ENCODE measurements around the gene EME1.
A peak's percentile ranks its signal among the peaks of the same experiment; 100 is the strongest.
"Not testable (repeated sequence)": the region's sequence is repeated elsewhere in the genome, so short reads cannot be mapped to it uniquely, and the experiment has no call there.

Gene EME1

GRCh38 chr17:50394711-50395110 lies 21.7 kb downstream of the EME1 start:
- DNase-seq (ENCODE audit: low read depth): peak; percentile 24

- peak; percentile 64 for DNase-seq (ENCODE audit: low read depth)
Observed at GRCh38 chr17:50396261-50397110, 23.5 kb downstream of the EME1 start.

DNA sequence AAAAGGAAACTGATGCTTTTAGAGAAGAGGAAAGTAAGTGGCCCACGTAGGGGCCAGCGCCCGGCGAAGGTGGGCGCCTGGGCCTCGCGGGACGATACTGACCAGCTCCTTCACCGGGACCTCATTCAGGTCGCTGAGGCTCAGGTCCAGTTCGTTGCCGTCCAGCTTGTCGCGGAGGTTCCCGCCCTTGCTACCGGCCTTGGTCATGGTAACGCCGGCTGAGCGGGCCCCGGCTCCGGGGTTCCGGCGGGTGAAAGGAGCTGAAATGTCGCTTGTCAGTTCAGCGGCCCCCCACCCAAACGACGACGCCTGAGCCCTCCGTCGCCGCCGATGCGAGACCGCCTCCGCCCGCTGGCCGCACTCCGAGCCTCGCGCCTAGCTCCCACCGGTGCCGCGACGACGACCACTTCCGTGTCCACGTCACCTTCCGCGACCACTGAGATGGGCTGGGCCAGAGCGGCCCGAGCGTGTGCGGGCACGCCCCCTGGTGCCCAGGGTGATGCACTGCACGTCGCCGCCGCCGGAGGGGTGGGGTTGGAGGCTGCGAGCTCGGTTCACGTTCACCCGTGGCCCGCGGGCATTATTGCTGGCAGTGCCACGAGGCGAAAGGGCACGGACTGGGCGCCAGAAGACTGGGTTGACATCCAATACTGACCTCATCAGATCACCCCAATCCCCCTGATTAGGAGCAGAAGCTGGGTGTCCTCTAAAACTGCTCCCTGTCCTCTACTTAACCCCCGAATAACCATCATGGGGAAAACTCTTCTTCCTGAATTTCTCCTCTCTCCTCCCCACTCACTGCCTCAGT lies 24.3 kb downstream of the EME1 start, which contains the start of gene LRRC59:
LRRC59 (minus strand) TSS at position 413 of the 808 bp plus-strand sequence; CDS start at position 207, 206 bp downstream.
- peak; percentile 86 for DNase-seq (ENCODE audit: low read depth)

DNA sequence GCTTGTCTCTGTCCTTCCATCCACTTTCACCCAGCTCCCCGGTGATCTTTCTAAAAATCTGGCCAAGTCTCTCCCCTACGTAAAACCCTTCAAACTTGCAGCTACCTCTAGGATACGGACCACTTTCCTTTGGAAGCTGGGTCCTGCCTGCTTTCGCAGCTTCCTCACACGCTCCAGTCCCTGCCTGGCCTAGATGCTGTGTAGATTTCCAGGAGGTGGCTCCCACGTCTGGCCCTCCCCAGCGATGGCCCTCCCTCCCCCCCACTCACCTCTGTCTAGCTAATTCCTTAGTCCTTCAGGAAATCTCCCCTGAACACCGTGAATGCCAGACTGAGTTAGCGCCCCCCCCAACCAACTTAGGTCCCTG lies 24.9 kb downstream of the EME1 start:
- no peak for DNase-seq (ENCODE audit: low read depth)

GRCh38 chr17:50398672-50399071 lies 25.6 kb downstream of the EME1 start:
- DNase-seq (ENCODE audit: low read depth): not testable (repeated sequence)

DNA sequence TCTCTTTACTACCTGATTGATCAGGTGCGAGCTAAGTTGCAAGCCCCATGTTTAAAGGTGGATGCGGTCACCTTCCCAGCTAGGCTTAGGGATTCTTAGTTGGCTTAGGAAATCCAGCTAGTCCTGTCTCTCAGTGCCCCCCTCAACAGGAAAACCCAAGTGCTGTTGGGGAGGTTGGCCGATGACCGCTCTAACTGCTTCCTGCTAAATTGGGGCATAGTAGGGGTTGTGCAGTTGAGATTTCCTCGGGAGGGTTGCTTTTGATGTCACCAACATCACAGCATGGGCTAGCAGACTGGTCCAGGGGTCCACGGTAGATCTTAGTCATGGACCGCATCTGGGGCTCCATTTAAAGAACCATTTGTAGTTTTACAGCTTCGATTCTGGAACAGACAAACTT lies 26.6 kb downstream of the EME1 start:
- not testable (repeated sequence) for DNase-seq (ENCODE audit: low read depth)

GRCh38 chr17:50405351-50405750 lies 32.3 kb downstream of the EME1 start:
- not testable (repeated sequence) for DNase-seq (ENCODE audit: low read depth)

DNA sequence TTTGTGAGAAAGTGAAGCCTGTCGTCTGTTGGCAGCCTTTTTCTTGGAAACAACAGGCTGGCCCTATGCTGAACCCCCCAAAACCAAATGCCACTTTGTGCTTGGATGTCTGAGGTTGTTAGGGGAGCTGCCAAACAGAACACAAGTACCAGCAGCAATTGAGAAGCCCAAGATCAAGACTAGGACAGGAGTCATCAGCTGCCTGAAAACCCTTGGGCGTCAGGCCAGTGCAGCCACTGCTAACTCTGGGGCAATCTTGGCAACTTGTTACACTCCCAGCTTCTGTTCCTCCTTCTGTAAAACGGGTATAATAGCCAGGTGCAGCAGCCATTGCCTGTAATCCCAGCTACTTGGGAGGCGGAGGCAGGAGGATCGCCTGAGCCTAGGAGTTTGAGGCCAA lies 33.5 kb downstream of the EME1 start:
- DNase-seq (ENCODE audit: low read depth): no peak

DNA sequence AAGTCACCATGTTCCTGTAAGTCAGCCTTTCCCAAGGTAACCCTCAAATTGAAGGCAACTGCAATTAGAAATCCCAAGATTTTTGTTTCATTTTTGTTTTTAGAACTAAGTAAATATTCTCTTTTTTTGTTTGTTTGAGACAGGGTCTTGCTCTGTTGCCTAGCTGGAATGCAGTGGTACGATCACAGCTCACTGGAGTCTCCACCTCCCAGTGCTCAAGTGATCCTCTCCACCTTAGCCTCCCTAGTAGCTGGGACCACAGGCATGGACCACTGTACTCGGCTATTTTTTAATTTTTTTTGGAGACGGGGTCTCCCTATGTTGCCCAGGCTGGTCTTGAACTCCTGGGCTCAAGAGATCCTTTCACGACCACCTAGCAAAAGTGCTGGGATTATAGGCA lies 34.9 kb downstream of the EME1 start:
- no peak for DNase-seq (ENCODE audit: low read depth)

DNA sequence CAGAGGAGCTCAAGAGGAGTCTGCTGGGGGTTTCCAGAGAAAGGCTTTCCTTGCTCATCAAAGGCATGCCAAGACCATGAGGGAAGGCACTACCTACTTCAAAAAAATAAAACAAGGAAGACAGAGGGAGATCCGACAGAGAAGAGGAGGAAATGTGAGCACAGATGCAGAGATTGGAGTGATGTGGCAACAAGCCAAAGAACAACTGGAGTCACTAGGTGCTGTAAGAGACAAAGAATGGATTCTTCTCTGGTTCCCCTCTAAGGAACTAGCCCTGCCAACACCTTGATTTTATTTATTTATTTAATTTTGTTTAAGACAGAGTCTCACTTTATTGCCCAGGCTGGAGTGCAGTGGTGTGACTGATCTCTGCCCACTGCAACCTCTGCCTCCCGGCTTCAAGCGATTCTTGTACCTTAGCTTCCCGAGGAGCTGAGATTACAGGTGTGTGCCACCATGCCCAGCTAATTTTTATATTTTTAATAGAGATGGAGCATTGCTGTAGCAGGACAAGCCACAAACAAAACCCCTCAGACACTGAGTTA lies 39.2 kb downstream of the EME1 start:
- DNase-seq (ENCODE audit: low read depth): no peak

DNA sequence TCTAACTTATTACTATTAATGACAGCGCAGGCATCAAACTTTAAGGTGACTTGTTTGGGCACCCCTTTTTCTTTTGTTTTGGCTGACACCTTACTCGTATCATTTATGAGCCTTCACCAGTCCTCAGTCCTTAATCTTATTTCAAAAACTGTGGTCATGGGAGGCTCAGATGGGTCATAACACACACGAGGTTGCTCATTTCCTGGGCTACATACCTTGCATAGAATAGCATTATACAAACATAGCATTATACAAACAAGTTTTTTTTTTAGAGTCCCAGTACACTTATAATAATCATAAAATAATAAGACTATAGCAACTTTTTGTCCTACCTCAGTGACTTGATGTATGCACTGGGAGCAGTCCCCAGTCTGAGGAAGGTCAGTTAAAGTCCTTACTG lies 41.8 kb downstream of the EME1 start:
- DNase-seq (ENCODE audit: low read depth): peak; percentile 32

DNA sequence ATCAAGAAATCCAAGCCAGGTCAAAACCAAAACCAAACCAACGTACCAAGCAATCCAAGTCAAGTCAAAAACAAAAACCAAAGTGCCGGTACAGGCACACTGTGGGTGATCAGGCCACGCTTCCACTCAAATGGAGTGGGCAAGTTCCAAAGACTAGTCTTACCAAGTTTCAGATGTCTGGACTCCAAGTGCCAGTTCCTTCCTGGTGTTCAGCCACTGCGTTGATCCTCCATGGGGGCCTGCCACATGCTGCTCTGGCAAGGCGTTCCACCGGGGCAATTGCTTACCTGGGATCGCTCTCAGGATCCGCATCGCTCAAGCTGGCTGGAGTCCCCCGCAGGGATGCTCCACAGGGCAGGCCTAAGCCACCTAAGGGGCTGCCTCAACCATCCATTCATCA lies 46.5 kb downstream of the EME1 start:
- not testable (repeated sequence) for DNase-seq (ENCODE audit: low read depth)

- no peak for DNase-seq (ENCODE audit: low read depth)
Observed at GRCh38 chr17:50420419-50421112, 47.5 kb downstream of the EME1 start.

- peak; percentile 34 for DNase-seq (ENCODE audit: low read depth)
Observed at GRCh38 chr17:50421308-50422051, 48.5 kb downstream of the EME1 start.

DNA sequence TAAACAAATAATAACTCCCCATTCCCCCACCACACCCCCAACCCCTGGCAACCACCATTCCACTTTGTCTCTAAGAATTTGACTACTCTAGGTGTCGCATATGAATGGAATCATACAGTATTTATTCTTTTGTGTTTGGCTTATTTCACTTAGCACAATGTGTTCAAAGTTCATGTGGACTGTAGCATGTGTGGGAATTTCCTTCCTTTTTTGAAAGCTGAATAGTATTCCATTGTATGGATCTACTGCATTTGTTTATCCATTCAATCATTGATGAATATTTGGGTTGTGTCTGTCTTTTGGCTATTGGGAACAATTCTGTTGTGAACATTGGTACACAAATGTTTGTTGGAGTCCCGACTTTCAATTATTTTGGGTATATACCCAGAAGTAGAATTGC lies 49.7 kb downstream of the EME1 start:
- DNase-seq (ENCODE audit: low read depth): no peak

GRCh38 chr17:50423553-50424159 lies 50.6 kb downstream of the EME1 start:
- peak; percentile 99 for DNase-seq (ENCODE audit: low read depth)

GRCh38 chr17:50424246-50424995 lies 51.4 kb downstream of the EME1 start:
- DNase-seq (ENCODE audit: low read depth): no peak

DNA sequence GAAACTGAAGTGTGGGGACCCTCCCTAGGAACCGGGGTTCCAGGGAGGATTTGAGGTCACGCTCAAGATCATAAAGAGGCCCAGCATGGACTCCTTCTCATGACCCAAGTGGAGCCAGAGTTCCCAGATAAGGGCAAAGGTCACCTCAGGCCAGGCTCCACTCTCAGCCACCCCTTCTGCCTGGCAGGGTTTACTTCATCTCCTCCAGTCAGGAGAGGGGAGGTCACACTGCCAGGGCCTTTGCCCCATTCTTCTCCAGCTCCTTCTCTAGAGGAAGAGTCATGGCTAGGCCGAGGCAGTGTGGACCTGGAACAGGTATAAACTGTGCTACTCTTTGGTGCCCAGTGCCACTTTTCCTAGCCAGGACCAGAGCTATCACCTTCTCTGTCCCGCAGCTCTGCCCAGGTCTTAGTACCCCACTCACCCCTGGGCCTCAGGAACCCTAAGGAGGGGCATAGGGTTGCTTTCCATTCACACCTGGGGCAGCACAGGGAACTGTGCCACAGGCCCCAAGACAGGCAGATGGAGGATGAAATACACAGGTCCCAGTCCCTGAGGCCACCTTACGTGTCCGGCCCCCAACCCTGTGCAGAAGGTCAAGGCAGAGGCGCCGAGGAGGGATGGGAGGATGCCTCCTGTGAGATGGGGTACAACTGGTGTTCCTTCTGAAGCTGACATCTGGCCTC lies 52.1 kb downstream of the EME1 start:
- DNase-seq (ENCODE audit: low read depth): no peak

- DNase-seq (ENCODE audit: low read depth): peak; percentile 71
Observed at GRCh38 chr17:50425682-50426471, 52.8 kb downstream of the EME1 start, which contains the start of gene ACSF2. ACSF2 (plus strand) TSS chr17:50426218; CDS start chr17:50426262, 44 bp downstream.
